Measurements from ENCODE around the gene NGDN. TPM values are rescaled to one million over a fixed set of nuclear protein-coding genes. Genes with fewer than 3 reads are reported as not detected.
"Not testable (repeated sequence)": the region's sequence is repeated elsewhere in the genome, so short reads cannot be mapped to it uniquely, and the experiment has no call there.

NGDN gene
- total and polyA plus RNA-seq, 12 donors = 24.4 to 61.3 (median 36.4) TPM

DNA sequence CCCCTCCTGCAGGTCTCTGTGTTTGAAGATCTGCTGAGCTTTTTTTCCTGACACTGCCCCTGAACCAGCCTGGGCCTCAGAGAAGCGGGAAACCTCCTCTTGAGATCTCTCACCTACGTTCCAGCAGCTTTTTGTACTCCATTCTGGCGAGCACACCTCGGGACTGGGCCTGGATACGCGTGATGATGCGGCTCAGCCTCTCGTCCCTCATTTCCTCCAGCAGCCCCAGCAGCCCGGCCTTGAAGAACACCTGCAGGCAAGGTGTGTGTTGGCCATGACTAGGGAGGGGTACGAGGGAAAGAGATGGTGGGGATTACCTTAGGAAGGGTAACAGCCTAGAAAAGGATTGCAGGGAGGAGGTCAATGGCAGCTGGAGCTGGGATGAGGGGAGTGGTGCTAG is 44.3 kb upstream of the NGDN start:
- Histone ChIP-seq H3K36me3 (replicated peaks in 1 of 2) (no peaks in the 10 kb centered on the region), H3K4me3 (no peak overlapping the region), H3K4me1 (replicated peaks in 1 of 2) (no peaks in the 10 kb centered on the region), H3K9me3 (replicated peaks in 1 of 3) (no peaks in the 10 kb centered on the region), H3K27ac (no peak overlapping the region), H3K27me3 (no peaks in the 10 kb centered on the region)
- TF ChIP-seq, protein P1, sequence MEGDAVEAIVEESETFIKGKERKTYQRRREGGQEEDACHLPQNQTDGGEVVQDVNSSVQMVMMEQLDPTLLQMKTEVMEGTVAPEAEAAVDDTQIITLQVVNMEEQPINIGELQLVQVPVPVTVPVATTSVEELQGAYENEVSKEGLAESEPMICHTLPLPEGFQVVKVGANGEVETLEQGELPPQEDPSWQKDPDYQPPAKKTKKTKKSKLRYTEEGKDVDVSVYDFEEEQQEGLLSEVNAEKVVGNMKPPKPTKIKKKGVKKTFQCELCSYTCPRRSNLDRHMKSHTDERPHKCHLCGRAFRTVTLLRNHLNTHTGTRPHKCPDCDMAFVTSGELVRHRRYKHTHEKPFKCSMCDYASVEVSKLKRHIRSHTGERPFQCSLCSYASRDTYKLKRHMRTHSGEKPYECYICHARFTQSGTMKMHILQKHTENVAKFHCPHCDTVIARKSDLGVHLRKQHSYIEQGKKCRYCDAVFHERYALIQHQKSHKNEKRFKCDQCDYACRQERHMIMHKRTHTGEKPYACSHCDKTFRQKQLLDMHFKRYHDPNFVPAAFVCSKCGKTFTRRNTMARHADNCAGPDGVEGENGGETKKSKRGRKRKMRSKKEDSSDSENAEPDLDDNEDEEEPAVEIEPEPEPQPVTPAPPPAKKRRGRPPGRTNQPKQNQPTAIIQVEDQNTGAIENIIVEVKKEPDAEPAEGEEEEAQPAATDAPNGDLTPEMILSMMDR (IDR thresholded peaks at IDR 0.05) = no peak
- no peak for TF ChIP-seq POLR2A (IDR thresholded peaks at IDR 0.05)
- intact Hi-C loops (cut with DNase I) = no loop called here
- no peak for DNase-seq
- 81 to 84% (median 82%) methylated on average over 10 of the region's 10 CpGs for WGBS, 4 donors

DNA sequence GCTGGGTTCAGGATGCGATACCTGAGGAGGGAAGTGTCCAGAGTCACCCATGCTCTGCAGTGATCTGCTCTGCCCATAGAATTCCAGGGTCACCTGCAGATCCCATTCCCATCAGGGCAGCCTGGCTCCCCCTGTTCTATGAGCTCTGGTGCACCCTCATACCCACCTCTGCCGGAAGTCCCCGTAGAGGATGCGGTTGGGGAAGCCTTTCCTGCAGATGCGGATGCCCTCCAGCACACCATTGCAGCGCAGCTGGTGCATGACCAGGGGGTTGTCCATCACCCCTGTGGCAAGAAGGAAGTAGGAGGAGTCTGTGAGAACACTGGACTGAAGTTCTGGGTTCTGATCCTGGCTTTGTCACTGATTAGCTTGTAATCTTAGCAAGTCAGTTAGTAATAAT is 43.7 kb upstream of the NGDN start:
- H3K4me3 ChIP-seq; H3K4me1 ChIP-seq (replicated peaks in 1 of 2); DNase-seq; H3K27me3 ChIP-seq; H3K36me3 ChIP-seq (replicated peaks in 1 of 2); H3K27ac ChIP-seq; intact Hi-C loops (cut with DNase I); H3K9me3 ChIP-seq (replicated peaks in 1 of 3): not testable (repeated sequence)
- 79 to 96% (median 91%) methylated on average over 3 to 6 of the region's 6 CpGs for WGBS, 4 donors

DNA sequence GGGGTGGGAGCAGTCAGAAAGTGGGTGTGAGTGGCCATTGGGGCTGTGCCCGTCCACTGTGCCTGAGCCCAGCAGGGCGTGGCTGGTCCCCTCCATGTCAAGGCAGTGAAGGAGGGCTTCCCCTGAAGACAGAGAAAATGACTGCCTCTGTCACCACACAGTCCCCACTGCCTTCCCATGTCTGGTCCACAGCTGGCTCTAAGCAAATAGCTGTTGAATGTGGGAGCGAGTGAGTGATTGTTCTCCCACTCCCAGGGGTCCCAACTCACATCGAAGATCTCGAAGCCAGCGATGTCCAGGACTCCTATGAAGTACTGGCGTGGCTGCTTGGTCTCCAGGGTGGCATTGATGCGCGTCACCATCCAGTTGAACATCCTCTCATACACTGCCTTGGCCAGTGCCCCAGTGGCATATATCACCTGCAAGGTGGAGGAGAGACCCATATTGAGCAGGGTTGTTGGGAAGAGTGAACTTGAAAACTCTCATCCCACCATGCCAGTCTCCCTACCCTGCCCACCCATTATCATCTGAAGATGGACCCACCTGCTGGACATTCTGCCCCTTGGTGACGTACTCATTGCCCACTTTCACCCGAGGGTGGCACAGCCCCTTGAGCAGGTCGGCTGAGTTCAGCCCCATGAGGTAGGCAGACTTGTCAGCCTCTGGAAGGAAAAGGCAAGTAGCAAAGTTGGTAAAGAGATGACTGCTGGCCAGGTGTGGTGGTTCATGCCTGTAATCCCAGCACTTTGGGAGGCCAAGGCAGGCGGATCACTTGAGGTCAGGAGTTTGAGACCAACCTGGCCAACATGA is 40.6 kb upstream of the NGDN start:
- no peak for DNase-seq
- WGBS, 4 donors = 81 to 89% (median 84%) methylated on average over 8 to 13 of the region's 13 CpGs
- no peaks in the 10 kb centered on the region for H3K27me3 ChIP-seq
- H3K27ac ChIP-seq = no peak overlapping the region
- intact Hi-C loops (cut with DNase I) = no loop called here
- H3K9me3 ChIP-seq (replicated peaks in 1 of 3) = no peaks in the 10 kb centered on the region
- TF ChIP-seq POLR2A (IDR thresholded peaks at IDR 0.05) = no peak
- TF ChIP-seq, protein P1 (IDR thresholded peaks at IDR 0.05) = no peak
- H3K36me3 ChIP-seq (replicated peaks in 1 of 2) = no peaks in the 10 kb centered on the region
- H3K4me1 ChIP-seq (replicated peaks in 1 of 2) = no peaks in the 10 kb centered on the region
- H3K4me3 ChIP-seq = no peak overlapping the region

DNA sequence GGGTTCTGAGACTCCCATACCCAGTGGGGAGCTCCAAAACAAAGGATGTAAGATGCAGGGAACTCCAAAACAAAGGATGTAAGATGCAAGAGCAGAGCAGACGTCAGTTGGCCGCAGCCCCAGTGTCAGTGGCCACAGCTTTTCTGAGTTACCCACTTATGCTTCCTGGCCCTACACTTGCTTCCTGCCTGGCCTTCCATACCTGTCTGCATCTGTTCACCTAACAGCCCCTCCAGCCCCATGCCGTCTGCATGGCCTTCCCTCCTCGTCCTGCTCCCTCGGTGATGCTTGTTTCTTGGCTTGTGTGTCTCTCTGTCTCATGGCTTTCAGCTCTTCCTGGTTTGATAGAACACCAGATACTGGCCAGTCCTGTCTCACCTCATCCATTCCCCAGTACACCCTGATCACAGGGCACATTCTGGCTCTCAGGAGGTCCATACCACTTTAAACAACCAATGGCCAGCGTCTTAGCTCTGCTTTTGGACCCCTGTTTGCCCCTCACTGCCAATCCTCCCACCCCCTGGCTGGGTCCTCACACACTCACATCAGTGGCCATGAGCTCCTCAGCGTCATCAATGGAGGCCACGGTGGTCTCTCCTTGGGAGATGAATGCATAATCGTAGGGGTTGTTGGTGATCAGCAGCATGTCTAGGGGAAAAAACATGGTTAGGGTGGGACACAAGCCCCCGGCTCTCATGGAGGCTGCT is 39.3 kb upstream of the NGDN start:
- Histone ChIP-seq H3K4me1 (replicated peaks in 1 of 2) (no peaks in the 10 kb centered on the region), H3K4me3 (no peak overlapping the region), H3K9me3 (replicated peaks in 1 of 3) (no peaks in the 10 kb centered on the region), H3K27me3 (no peaks in the 10 kb centered on the region), H3K36me3 (replicated peaks in 1 of 2) (no peaks in the 10 kb centered on the region), H3K27ac (peak overlapping the region in 1 of 5 donors; percentile 62)
- DNase-seq = peak in 1 of 7 donors; percentile 7
- intact Hi-C loops (cut with DNase I) = no loop called here
- 77 to 80% (median 77%) methylated on average over 9 to 10 of the region's 10 CpGs for WGBS, 4 donors
- no peak for TF ChIP-seq POLR2A (IDR thresholded peaks at IDR 0.05)

DNA sequence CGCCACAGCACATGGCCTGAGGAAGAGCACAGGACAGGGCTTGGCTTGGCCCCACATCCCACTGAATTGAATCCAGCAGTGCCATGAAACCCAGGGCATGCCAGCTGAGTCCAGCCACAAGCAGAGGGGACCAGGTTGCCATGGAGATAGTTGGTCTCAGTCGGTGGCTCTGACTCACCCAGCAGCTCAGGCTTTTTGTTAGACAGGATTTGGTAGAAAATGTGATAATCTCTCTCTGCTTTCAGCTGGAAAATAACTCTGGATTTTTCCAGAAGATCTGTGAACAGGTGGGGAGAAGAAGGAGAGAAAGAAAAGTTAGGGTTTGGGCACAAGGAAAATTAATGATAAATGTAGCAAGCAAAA is 38.8 kb upstream of the NGDN start:
- no peaks in the 10 kb centered on the region for H3K36me3 ChIP-seq (replicated peaks in 1 of 2)
- DNase-seq = peak in 5 of 7 donors; percentile 7 to 80 (median 22)

More for the DNA sequence above, 38.8 kb upstream of the NGDN start:
- Histone ChIP-seq H3K27me3 (no peaks in the 10 kb centered on the region), H3K9me3 (replicated peaks in 1 of 3) (no peaks in the 10 kb centered on the region), H3K27ac (peak overlapping the region in 1 of 5 donors; percentile 62), H3K4me3 (no peak overlapping the region), H3K4me1 (replicated peaks in 1 of 2) (no peaks in the 10 kb centered on the region)
- intact Hi-C loops (cut with DNase I) = no loop called here
- TF ChIP-seq POLR2A (IDR thresholded peaks at IDR 0.05) = no peak
- TF ChIP-seq, protein P1 (IDR thresholded peaks at IDR 0.05) = no peak
- 14 to 75% (median 46%) methylated on average over 1 to 2 of the region's 2 CpGs for WGBS, 4 donors

Data from adrenal gland (tissue), 12 donors.